IMR-90 (cell line): ENCODE results near the gene TMPRSS2. TPM values are rescaled to one million over a fixed set of nuclear protein-coding genes. Genes with fewer than 3 reads are reported as not detected.

Source experiments
- ATAC-seq: fragments of 200-7000 bp; cut with Tn5 transposase; 2 replicates; pipeline ENCODE4 v1.9.1; 2020; ENCODE audit warnings: low read depth, mild to moderate bottlenecking, moderate library complexity
- BruUV-seq: library from RNA; stranded (reverse); fragments of 400-500 nt; replicated peaks from 2 replicates; lab custom pipeline; 2021; lab: Mats Ljungman, UMichigan
- CTCF ChIA-PET: fragments of 300-600 bp; formaldehyde crosslinking; extraction: SDS; loops from one replicate; lab custom pipeline; 2021; ENCODE audit warnings: antibody characterized with exemption; lab: Yijun Ruan, JAX
- POLR2A ChIA-PET: fragments of 300-600 bp; sonication (Branson Sonifier 250); formaldehyde crosslinking; loops from one replicate; lab custom pipeline; 2022; ENCODE audit warnings: antibody characterized with exemption; ENCODE audit not compliant: unreplicated experiment; lab: Charles Lee
- DNase-seq: peaks from one replicate; pipeline ENCODE4 v3.0.0; 2013
- H2AFZ ChIP-seq: replicated peaks from 2 replicates; pipeline ENCODE3; 2013; ENCODE audit warnings: low read length, mild to moderate bottlenecking; ENCODE audit not compliant: poor library complexity
- H2AK5ac ChIP-seq: 2 replicates; pipeline ENCODE4 v1.6.1; 2013; ENCODE audit warnings: low read depth, low read length, inconsistent platforms
- H2AK9ac ChIP-seq: replicated peaks from 2 replicates; pipeline ENCODE3; 2013; ENCODE audit warnings: mild to moderate bottlenecking, low read depth, low read length, moderate library complexity; ENCODE audit not compliant: poor library complexity
- H2BK120ac ChIP-seq: 2 replicates; pipeline ENCODE4 v1.6.1; 2013; ENCODE audit warnings: low read depth, low read length, inconsistent platforms
- H2BK15ac ChIP-seq: 3 replicates; pipeline ENCODE4 v1.6.1; 2013; ENCODE audit warnings: low read depth, low read length, inconsistent platforms
- H2BK20ac ChIP-seq: 2 replicates; pipeline ENCODE4 v1.6.1; 2013; ENCODE audit warnings: low read depth, mild to moderate bottlenecking, inconsistent platforms, low read length, moderate library complexity
- H2BK5ac ChIP-seq: 2 replicates; pipeline ENCODE4 v1.6.1; 2013; ENCODE audit warnings: mild to moderate bottlenecking, low read depth, low read length, inconsistent platforms; ENCODE audit not compliant: poor library complexity, severe bottlenecking
- H3K14ac ChIP-seq: replicated peaks from 2 replicates; pipeline ENCODE4 v1.6.1; 2013; ENCODE audit warnings: low read depth, low read length, inconsistent platforms
- H3K18ac ChIP-seq: 2 replicates; pipeline ENCODE4 v1.6.1; 2013; ENCODE audit warnings: low read depth, low read length, control low read depth
- H3K23ac ChIP-seq: 2 replicates; pipeline ENCODE4 v1.6.1; 2013; ENCODE audit warnings: low read depth, low read length, inconsistent platforms
- H3K27ac ChIP-seq: 2 replicates; pipeline ENCODE4 v1.5.1; 2013; ENCODE audit warnings: mild to moderate bottlenecking, control low read depth, low read length; ENCODE audit not compliant: insufficient read depth
- H3K27me3 ChIP-seq: 2 replicates; pipeline ENCODE4 v1.6.1; 2013; ENCODE audit warnings: low read length; ENCODE audit not compliant: control insufficient read depth, insufficient read depth
- H3K36me3 ChIP-seq: 2 replicates; pipeline ENCODE4 v1.6.1; 2013; ENCODE audit warnings: low read length, mixed read lengths; ENCODE audit not compliant: control insufficient read depth, insufficient read depth
- H3K4ac ChIP-seq: 2 replicates; pipeline ENCODE4 v1.6.1; 2013; ENCODE audit warnings: low read depth, low read length, inconsistent platforms
- H3K4me1 ChIP-seq: 2 replicates; pipeline ENCODE4 v1.6.1; 2013; ENCODE audit warnings: low read length, mixed read lengths; ENCODE audit not compliant: control insufficient read depth, insufficient read depth
- H3K4me2 ChIP-seq: 2 replicates; pipeline ENCODE4 v1.6.1; 2013; ENCODE audit warnings: low read depth, mild to moderate bottlenecking, control low read depth, low read length, moderate library complexity
- H3K4me3 ChIP-seq: 2 replicates; pipeline ENCODE4 v1.5.1; 2013; ENCODE audit warnings: low read depth, mild to moderate bottlenecking, control low read depth, low read length, moderate library complexity; ENCODE audit not compliant: insufficient read depth
- H3K56ac ChIP-seq: 2 replicates; pipeline ENCODE4 v1.6.1; 2013; ENCODE audit warnings: low read length, inconsistent platforms; ENCODE audit not compliant: insufficient read depth; ENCODE audit errors: extremely low read depth
- H3K79me1 ChIP-seq, 2 experiments: 2 replicates each; pipeline ENCODE4 v1.6.1; 2013; ENCODE audit warnings: low read length in 2 of 2, inconsistent platforms in 1 of 2, low read depth in 1 of 2
- H3K9ac ChIP-seq: 2 replicates; pipeline ENCODE4 v1.6.1; 2013; ENCODE audit warnings: low read depth, low read length, control low read depth
- H3K9me1 ChIP-seq: 2 replicates; pipeline ENCODE4 v1.6.1; 2013; ENCODE audit warnings: low read length, inconsistent platforms; ENCODE audit not compliant: insufficient read depth
- H3K9me3 ChIP-seq: 2 replicates; pipeline ENCODE4 v1.6.1; 2013; ENCODE audit warnings: low read length; ENCODE audit not compliant: control insufficient read depth, insufficient read depth
- H4K20me1 ChIP-seq: 2 replicates; pipeline ENCODE4 v1.6.1; 2013; ENCODE audit warnings: low read length, inconsistent platforms; ENCODE audit not compliant: insufficient read depth
- H4K5ac ChIP-seq: 2 replicates; pipeline ENCODE4 v1.6.1; 2013; ENCODE audit warnings: mild to moderate bottlenecking, low read depth, low read length, control low read depth
- H4K8ac ChIP-seq, 2 experiments: 2 replicates each; pipeline ENCODE4 v1.6.1; 2013; ENCODE audit warnings: low read depth in 2 of 2, low read length in 2 of 2, control low read depth in 1 of 2, inconsistent platforms in 1 of 2
- H4K91ac ChIP-seq: 2 replicates; pipeline ENCODE4 v1.6.1; 2013; ENCODE audit warnings: low read depth, low read length, inconsistent platforms; ENCODE audit not compliant: insufficient read depth
- MXI1 ChIP-seq: IDR thresholded peaks from 2 replicates; pipeline ENCODE4 v1.6.1; 2012; ENCODE audit warnings: low read depth, mild to moderate bottlenecking, low read length, moderate library complexity, borderline replicate concordance
- POLR2A ChIP-seq: IDR thresholded peaks from 2 replicates; pipeline ENCODE4 v1.6.1; 2012; ENCODE audit warnings: mild to moderate bottlenecking, low read depth, low read length
- RCOR1 ChIP-seq: IDR thresholded peaks from 2 replicates; pipeline ENCODE4 v1.6.1; 2012; ENCODE audit warnings: mild to moderate bottlenecking, low read length, improper control_type of control experiment; ENCODE audit not compliant: insufficient replicate concordance
- SMC3 ChIP-seq: fragments of 150-350 bp; IDR thresholded peaks from 2 replicates; pipeline ENCODE4 v1.6.1; 2016; ENCODE audit warnings: low read depth, mild to moderate bottlenecking, antibody characterized with exemption, low read length, moderate library complexity
- WGBS, 2 experiments: methylation state at CpG; one replicate each; pipeline versions ENCODE4 v1.1.5 to v1.1.7; 2013; ENCODE audit warnings: missing lambda C conversion rate in 2 of 2; ENCODE audit not compliant: insufficient read length in 1 of 2; ENCODE audit errors: extremely low coverage in 2 of 2; 5-methylcytosine and 5-hydroxymethylcytosine counted together
- dilution Hi-C: fragments of 300-500 bp; cut with HindIII; formaldehyde crosslinking; loops from one replicate; pipeline ENCODE4 v1.14.3; 2018; ENCODE audit warnings: low sequenced_read_pairs; ENCODE audit not compliant: unreplicated experiment
- in situ Hi-C: fragments of 300-500 bp; cut with MboI; formaldehyde crosslinking; loops from 3 replicates; pipeline ENCODE4 v1.14.3; 2019; ENCODE audit warnings: low sequenced_read_pairs, inconsistent platforms, mixed read lengths
- intact Hi-C: fragments of 100-400 bp; cut with micrococcal nuclease; formaldehyde crosslinking; loops from 2 replicates; pipeline ENCODE4 v1.10.0; 2022
- polyA plus RNA-seq, 3 experiments: library from polyadenylated mRNA; depleted of rRNA; stranded (reverse); fragments of >200 nt; gene quantifications; 2 replicates each; pipeline ENCODE4 v1.2.3, GENCODE V29; 2012; ENCODE audit warnings: low replicate concordance in 1 of 3
- total RNA-seq: library from RNA; depleted of rRNA; stranded (reverse); fragments of >200 nt; gene quantifications from 2 replicates; pipeline ENCODE4 v1.2.3, GENCODE V29; 2012
- TF ChIP-seq, protein P1 (sequence below): fragments of 150-350 bp; IDR thresholded peaks from 2 replicates; pipeline ENCODE4 v1.6.1; 2016; ENCODE audit warnings: low read depth, mild to moderate bottlenecking, low read length, moderate library complexity, borderline replicate concordance

Gene TMPRSS2
- total and polyA plus RNA-seq, 2 of the 4 experiments (the other 2 are of a cell fraction) = not detected

GRCh38 chr21:41429305-41429704, 78.7 kb downstream of the TMPRSS2 start:
- Histone ChIP-seq H3K9me3 (no peaks in the 10 kb centered on the region), H4K5ac (no peak overlapping the region), H3K56ac (no peak overlapping the region), H2BK120ac (no peak overlapping the region), H3K9me1 (no peaks in the 10 kb centered on the region), H2AK5ac (no peak overlapping the region), H3K9ac (no peak overlapping the region), H3K18ac (no peak overlapping the region), H3K27ac (no peak overlapping the region), H3K4me1 (no peaks in the 10 kb centered on the region; the same call in 1 of the 2 replicates), H2BK20ac (no peak overlapping the region), H4K8ac (no peak overlapping the region), H3K4me2 (no peak overlapping the region), H2AFZ (no peak overlapping the region), H2AK9ac (no peak overlapping the region), H2BK15ac (no peak overlapping the region), H3K23ac (no peak overlapping the region), H4K20me1 (no peaks in the 10 kb centered on the region), H3K79me1 (no peaks in the 10 kb centered on the region), H3K4me3 (no peak overlapping the region), H3K4ac (no peak overlapping the region), H4K91ac (no peak overlapping the region), H2BK5ac (no peak overlapping the region), H3K36me3 (no peaks in the 10 kb centered on the region), H3K14ac (no peak overlapping the region), H3K27me3 (peaks cover 21% of the 10 kb centered on the region)
- WGBS, 2 experiments = no CpG with 5 or more reads among the region's 3 CpGs
- ChIA-PET POLR2A (no interaction called here), CTCF (no interaction called here)
- dilution Hi-C loops = no loop called here
- in situ Hi-C loops = no loop called here
- DNase-seq (no peak), ATAC-seq (no peak)
- intact Hi-C loops = no loop called here
- BruUV-seq = no TSS peak
- TF ChIP-seq SMC3 (no peak), MXI1 (no peak), POLR2A (no peak), RCOR1 (no peak)
- TF ChIP-seq, protein P1, sequence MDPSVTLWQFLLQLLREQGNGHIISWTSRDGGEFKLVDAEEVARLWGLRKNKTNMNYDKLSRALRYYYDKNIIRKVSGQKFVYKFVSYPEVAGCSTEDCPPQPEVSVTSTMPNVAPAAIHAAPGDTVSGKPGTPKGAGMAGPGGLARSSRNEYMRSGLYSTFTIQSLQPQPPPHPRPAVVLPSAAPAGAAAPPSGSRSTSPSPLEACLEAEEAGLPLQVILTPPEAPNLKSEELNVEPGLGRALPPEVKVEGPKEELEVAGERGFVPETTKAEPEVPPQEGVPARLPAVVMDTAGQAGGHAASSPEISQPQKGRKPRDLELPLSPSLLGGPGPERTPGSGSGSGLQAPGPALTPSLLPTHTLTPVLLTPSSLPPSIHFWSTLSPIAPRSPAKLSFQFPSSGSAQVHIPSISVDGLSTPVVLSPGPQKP = no peak
